Anterior cingulate cortex (tissue), 58 donors: Measurements from ENCODE around the gene RIMS4.

ENCODE experiments used
- DNase-seq, 58 donors: peaks; one replicate each; lab custom pipeline; 2025; lab: John Stamatoyannopoulos, UW

RIMS4 gene

DNA sequence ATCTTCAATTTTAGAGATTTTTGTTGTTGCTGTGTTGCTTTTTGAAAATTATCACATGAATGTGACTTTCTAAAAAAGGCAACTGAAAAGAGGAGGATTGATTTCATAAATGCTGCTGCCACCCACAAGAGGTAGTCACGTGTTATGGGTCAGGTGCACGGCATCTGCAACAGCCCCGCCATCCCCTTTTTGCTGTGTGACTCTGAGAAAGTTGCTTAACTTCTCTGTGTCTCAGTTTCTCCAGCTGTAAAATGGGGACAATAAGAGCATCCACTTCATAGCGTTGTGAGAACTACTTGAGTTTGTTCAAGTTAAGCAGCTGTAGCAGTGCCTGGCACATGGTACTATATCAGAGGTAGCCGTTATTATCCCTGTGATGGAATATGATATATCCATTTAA is 84.5 kb downstream of the RIMS4 start:
- DNase-seq: no peak

DNA sequence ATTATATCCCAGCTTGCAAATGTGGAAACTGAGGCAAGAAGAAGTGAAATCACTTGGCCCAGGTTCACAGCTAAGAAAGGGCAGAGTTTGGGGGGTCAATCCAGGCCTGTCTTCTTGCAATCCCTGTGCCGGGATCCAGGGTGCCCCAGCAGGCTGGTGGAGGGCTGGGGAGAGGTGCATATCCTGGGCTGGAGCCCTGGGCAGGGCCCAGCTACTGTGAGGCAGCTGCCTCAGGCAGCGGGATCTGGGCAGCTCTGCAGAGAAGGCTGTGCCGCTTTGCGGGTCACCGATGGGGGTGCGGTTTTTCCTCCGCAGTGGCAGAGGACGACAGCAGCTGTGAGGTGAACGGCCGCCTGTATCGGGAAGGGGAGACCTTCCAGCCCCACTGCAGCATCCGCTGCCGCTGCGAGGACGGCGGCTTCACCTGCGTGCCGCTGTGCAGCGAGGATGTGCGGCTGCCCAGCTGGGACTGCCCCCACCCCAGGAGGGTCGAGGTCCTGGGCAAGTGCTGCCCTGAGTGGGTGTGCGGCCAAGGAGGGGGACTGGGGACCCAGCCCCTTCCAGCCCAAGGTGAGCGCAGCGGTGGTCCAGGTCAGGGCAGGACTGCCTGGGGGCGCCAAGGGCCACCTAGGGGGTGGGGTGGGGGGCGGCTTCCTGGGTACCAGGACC is 85.8 kb downstream of the RIMS4 start:
- DNase-seq: no peak

DNA sequence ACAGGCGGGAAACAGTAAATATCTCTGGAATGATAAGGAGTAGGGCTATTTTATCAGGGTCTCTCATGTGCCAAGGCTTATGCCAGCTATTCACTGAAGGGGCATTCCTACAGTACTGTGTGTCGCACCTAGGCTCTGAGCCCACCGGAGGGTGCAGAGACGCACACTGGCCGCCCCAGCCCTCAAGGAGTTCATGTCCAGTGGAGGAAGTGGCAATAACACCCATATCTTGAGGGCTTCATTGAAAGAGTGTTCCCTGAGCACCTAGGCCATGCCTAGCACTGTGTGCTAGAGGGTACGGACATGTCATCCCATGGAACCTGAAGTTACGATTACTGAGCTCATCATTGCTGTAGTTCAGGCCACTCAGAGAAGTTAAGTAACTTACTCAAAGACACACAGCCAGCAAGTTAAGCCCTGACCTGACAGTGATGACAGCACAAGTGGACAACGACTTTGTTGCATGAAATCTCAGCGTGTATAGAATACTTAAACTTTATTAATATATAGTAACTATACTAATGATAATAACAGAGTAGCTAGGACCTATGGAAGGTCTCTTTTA is 86.5 kb downstream of the RIMS4 start:
- DNase-seq: no peak

DNA sequence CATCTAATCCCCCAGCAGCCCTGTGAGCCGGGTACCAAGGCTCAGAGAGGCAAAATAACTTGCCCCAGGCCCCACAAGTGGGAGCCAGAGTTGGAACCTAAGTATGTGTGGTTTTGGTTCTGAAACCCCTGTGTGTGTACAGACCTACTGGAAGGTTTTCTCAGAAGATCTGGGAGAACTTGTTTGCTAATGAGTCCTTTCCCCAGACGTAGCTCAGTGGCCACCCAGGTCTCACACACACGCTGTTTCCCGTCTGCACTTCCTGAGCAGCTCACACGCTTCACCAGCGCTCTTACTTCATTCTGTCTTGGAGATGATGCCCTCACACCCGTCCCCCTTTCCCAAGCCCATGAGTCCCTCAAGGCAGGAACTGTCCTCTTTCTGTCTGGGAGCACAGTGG is 87.0 kb downstream of the RIMS4 start:
- DNase-seq: no peak

DNA sequence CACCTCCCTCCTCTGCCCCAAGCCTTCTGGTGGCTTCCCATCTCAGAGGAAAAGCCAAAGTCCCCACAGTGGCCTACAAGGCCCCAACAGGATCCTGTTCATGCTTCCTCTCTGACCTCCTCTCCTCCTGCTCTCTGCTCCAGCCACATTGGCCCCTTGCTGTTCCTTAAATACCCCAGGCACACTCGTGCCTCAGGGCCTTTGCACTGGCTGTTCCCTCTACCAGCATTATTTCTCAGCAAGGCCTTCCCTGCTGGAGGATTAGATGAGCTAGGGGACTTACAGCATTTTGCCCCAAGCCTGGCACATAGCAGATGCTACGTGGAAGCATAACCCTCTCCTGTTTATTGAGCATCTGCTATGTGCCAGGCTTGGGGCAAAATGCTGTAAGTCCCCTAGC is 87.4 kb downstream of the RIMS4 start:
- no peak for DNase-seq

DNA sequence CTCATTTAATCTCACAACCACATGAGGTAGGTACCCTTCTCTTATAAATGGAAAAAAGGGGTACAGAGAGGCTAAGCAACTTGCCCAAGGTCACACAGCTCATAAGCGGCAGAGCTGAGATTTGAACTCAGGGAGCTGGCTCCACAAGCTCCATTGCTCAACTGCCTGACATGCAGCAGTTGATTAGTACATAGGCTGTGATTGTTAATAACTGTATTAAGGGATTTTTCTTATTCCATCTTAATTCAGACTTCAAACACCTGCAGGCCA is 88.6 kb downstream of the RIMS4 start:
- no peak for DNase-seq

DNA sequence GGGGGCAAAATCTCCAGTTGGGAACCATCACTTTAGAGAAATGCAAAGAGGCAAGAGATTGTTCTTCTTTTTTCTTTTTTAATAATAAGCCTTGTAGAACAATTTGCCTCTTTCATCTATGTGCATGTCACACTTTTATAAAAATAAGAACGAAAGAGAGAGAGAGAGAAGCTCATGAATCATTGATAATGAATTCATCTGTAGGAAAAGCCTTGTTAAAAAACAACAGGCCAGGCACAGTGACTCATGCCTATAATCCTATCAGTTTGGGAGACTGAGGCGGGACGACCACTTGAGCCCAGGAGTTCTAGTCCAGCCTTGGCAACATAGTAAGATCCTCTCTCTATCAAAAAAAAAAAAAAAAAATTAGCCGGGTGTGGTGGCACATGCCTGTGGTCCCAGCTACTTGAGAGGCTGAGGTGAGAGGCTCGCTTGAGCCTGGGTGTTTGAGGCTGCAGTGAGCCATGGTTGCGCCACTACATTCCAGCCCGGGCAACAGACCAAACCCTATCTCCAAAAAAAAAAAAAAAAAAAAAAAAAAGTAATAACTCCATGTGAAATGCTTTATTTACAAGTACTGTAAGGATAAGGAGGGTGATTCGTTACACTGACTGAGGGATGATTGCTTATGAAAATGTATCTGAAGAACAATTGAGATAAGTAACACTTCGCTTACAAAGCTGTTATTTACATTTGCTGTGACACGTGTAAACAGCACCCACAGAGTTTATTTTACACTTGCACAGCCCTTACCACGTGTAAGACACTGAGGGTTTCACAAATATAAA is 89.2 kb downstream of the RIMS4 start:
- DNase-seq: no peak

DNA sequence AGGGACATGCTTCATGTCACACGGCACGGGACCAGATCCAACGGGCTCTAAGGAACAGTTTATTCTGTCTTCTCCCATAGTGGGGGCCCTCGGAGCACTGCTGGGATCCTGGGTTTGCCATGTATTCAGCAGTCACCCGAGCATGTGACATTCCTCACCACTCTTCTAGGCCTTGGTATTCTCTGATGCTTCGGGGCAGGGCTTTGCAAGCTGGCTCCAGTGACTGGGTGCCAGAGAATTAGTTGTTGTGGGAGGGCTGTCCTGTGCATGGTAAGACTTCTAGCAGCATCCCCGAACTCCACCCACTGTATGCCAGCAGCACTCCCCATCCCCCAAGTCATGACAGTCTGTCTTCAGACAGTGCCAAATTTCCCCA is 89.7 kb downstream of the RIMS4 start:
- peak in 38 of 58 donors; percentile 10 to 69 (median 33) for DNase-seq

DNA sequence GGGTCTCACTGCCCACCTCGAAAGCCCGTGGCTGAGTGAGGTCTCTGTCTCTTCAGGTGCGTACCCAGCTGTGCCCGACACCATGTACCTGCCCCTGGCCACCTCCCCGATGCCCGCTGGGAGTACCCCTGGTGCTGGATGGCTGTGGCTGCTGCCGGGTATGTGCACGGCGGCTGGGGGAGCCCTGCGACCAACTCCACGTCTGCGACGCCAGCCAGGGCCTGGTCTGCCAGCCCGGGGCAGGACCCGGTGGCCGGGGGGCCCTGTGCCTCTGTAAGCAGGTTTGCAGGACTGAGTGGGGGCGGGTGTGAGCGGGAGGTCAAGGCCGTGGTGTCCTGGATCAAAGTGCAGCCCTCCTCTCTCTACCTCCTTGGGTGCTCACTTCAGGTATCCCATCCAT is 90.5 kb downstream of the RIMS4 start:
- DNase-seq: no peak

DNA sequence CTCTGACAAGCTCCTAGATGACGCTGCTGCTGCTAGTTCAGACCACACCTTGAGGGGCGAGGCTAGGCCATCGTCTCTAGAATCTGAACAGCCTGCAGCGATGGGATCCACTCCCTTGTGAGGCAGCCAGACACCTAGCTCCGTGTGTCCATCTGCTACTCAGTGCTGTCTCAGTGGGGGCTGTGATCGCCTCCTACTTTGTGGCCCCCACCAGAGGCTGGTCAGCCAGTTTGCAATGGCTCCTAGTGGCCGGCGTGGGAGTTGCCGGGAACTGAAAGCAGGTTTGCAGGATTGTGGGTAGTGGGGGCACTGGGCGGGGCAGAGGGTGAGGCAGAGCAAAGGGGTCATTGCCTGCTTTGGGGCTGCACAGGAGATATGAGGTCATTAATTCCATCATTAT is 92.4 kb downstream of the RIMS4 start:
- no peak for DNase-seq

DNA sequence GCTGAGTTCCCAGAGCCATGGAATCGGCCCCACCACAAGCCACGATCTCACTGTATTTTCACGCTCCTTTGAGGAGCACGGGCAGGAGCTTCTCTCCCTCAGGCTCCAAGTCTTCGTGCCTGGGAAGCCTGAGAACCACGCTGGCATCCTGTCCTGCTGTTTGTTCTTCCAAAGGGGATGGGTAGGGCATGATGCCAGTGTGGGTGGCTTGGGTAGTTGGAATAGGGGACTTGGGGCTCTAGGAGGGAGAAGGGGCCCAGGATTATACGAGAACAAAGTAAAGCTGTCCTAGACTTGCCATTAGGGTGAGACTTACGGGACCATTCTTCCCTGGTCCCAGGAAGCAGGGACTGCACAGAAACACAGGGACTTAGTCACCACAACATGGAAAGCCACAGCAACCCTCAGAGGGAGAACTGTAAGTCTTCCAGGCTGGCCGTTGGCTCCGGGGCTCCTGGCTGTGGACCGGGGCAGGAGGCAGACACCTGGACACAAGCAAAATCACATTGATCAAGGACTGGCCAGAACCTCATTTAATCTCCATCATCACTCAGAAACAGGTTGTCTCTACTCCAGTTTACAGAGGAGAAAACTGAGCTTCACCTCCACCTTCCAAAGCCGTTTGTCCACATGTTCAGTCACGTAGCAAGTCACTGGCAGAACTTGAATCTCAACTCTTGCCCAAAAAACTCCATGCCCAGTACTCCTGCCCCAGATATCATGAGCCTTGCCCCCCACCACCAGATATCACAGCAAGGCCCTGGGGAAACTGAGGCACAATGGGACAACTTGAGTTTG is 93.8 kb downstream of the RIMS4 start:
- DNase-seq: no peak

DNA sequence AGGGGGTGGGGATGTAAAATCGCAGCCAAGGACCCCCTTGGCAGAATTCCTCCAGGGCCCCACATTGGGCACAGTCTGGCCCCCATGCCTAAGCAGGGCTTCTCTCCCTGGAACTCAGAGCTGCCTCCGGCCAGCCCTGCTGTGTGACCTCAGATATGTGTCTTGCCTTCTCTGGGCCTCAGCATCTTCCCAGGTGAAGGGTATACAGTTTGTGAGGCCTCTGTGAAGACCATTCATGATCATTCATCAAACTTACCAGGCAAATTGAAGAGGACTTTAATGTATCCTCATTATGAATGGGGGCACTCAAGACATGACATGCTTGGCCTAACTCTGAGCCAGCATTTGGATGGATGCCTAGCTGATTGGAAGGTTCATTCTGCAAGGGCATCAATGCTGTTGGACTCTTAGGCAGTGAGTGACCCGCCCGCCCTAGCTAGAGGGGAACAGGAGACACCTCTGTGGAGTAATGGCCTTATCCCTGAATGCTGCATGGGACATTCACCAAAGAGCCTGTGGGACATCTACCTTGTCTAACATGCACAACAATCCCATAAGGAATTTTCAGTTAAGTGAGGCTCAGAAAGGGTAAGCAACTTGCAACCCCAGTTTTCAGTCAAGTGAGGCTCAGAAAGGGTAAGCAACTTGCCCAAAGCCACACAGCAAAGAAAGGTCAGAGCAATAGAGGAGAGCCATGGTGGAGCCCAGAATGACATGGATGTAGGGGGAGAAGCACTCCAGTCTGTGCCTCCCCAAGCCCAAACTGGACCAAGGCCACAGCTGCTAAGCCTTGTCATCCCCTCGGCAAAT is 94.6 kb downstream of the RIMS4 start:
- DNase-seq: no peak

DNA sequence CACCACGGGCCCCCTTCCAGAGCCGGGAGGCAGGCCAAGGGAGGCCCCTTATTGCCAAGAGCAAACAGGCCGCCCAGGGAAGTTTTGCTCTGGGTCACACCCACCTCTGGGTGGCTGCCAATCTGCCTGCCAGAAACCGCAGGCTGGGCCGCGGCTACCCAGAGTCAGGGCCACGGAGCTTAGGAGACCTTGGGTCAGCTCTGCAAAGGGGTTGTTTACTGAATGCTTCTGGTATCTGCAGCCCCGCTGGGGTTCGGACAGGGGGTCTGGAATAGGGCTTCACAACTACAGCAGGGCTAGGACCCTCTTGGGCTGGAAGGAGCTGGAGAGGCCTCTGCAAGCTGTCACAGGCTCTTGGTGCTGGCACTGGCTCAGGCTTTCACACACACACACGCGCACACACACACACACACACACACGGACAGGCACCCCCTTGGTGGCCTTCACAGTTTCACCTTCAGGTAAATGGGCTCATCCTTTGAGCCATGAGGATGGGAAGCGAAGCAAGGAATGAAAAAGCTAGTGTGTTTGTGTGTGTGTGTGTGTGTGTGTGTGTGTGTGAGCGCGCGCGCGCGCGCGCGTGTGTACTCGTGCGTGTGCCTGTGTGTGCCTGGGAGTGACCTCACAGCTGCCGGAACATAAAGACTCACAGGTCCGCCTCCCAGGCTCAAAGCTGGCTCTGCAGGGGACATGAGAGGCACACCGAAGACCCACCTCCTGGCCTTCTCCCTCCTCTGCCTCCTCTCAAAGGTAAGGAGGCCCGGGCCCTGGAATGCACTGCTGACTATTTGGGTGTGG is 95.4 kb downstream of the RIMS4 start, which contains the start of gene CCN5:
TSS of gene CCN5 (plus strand) at position 669 of the 798 bp plus-strand sequence. CDS start at position 691, 22 bp downstream.
- peak in 50 of 58 donors; percentile 5 to 81 (median 54) for DNase-seq

DNA sequence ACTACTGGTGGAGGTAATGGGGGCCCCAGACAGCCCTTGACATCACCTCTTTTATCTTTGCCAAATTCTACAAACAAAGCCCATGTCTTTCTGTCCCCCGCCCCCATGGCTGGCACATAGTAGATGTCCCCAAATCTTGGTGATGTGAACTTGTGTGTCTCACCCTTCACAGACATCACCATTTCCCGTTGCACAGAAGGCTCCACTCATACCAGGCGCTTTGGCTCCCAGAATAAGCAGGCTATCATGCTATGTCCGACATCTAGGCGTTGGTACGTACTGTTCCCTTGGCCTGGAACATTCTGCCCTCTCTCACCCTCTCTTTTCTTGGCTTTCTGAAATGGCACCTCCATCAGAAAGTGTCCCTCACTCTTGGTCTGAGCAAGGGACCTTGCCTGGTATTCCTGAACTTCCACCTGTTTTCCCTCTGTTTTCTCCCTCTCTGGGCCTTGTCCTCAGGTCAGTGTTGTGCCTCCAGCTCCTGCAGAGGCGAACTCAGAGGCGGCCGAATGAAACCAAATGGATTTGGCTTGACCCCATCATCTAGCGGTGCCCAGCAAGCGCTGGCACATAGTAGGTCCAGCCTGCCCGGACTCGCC is 96.1 kb downstream of the RIMS4 start:
- no peak for DNase-seq

DNA sequence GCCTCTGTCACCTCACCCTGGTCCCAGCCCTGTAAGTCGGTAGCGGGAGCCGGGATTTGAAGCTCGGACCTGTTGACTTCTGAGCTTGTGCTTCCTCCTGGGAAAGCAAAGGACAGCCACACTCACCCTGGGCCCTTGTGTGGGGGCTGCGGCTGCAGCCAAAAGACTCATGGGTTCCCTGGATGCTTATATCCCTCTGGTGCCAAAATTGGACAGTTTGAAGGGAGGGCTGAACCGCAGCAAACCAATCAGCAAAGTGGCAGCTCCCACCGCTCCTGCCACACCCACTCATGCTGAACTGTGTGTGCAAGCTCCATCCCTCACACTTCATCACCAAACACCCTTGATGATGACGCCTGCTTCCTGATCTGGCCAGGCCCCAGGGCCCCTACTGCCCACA is 99.1 kb downstream of the RIMS4 start:
- no peak for DNase-seq

DNA sequence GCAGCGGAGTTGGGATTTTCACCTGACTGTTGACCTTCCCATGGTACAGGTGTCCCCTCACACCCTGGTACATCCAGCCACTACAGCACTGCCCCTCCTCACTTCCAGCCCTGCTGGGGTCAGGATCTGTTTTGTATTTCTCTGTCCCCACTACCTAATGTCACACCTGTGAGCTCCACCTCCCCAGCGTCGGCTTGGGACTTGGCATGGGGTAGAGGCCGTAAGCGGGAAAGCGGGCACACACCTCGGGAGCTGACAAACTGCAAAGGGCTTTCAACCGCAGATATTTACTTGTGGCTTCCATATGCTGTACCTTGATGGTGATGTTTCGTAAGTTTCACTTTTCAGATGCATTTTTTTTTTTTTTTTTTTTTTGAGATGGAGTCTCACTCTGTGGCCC is 100.5 kb downstream of the RIMS4 start:
- DNase-seq: no peak

DNA sequence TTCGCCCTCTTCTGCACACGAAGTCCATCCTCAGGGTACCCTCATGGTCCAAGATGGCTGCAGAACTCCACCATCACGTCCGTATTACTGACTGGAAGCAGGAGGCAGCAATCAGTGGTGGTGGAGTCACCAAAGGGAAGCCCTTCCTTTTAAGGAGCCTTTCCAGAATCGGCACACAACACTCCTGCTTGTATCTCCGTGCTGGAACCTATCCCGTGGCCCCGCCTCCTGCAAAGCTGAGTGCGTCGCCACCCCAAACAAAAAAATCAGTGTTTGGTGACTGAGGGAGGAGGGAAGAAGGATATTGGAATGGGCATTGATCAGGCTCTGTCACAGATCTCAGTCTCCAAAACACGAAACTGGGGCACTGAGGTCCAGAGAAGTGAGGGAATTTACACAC is 101.0 kb downstream of the RIMS4 start:
- DNase-seq: no peak

DNA sequence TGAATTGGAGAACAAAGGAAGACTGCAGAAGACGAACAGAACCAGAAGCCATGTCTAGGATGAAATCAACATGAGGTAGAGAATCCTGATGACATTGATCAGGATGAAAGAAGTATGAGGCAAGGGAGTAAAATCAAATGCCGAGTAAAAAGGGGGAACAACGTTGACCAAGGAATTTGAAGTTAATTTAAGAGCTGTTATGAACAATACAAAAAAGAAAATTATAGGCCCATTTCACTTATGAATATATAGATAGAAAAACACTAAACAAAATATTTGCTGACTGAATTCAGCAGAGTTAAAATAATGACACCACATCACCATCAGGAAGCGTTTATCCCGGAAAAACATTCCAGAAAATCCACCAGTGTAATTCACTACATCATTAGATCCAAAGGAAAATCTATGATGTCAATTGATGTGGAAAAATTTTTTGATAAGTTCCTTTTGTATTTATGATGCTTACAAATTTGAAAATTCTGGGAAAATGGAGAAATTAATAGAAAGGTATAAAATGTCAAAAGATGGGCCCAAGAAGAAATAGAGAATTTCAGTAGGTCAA is 103.2 kb downstream of the RIMS4 start:
- DNase-seq: no peak
